GM10248 (cell line): Measurements from ENCODE around the gene DUS2.
A peak's percentile ranks its signal among the peaks of the same experiment; 100 is the strongest.
"Not testable (repeated sequence)": the region's sequence is repeated elsewhere in the genome, so short reads cannot be mapped to it uniquely, and the experiment has no call there.

Experiments used
- CTCF ChIA-PET: fragments of 300-600 bp; sonication (Branson Sonifier 250); formaldehyde crosslinking; extraction: SDS; loops from one replicate; lab custom pipeline; 2021; ENCODE audit warnings: antibody characterized with exemption; lab: Yijun Ruan, JAX
- POLR2A ChIA-PET: fragments of 350-650 bp; sonication (Branson Sonifier 250); formaldehyde crosslinking; extraction: SDS; loops from one replicate; lab custom pipeline; 2020; ENCODE audit warnings: antibody characterized with exemption; lab: Yijun Ruan, JAX
- DNase-seq: peaks from one replicate; pipeline ENCODE4 v3.0.0; 2012; ENCODE audit errors: extremely low spot score
- CTCF ChIP-seq: IDR thresholded peaks from 2 replicates; pipeline ENCODE4 v1.5.1; 2012; ENCODE audit warnings: mild to moderate bottlenecking, low read depth; ENCODE audit errors: extremely low read depth, missing control alignments, control extremely low read depth

Gene DUS2

GRCh38 chr16:68089067-68089466 lies 66.0 kb downstream of the DUS2 start:
- POLR2A ChIA-PET: interaction anchor here (0.6 kb wide), 1 partner anchor 1308 kb away, joined by 4 read pairs; no protein-coding TSS in a partner anchor
- DNase-seq: no peak
- TF ChIP-seq CTCF: no peak
- CTCF ChIA-PET: interaction anchor here (0.8 to 1.5 kb wide), 2 partner anchors 9 to 26 kb away, joined by 3 to 4 read pairs; no protein-coding TSS in a partner anchor

DNA sequence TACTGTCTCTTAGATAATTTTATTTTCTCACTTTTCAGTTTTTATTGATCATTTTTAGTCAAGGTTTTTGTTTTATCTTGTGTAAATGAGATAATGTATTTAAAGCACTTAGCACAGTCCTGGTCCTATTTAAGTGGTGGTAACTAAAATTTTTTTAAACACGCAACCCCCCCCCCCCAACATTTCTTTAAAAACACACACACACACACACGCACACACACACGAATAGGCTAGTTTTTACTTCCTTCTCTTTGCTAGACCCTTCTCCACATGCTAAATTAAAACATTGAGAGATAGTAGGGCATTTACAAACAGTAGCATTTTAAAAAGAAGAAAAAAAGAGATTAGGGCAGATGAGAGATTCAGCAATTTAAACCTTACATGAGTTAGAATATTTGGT lies 67.0 kb downstream of the DUS2 start:
- TF ChIP-seq CTCF: no peak
- ChIA-PET POLR2A (no interaction called here), CTCF (interaction anchor here (2.0 kb wide), 1 partner anchor 29 kb away, joined by 6 read pairs; no protein-coding TSS in a partner anchor)
- DNase-seq: no peak

DNA sequence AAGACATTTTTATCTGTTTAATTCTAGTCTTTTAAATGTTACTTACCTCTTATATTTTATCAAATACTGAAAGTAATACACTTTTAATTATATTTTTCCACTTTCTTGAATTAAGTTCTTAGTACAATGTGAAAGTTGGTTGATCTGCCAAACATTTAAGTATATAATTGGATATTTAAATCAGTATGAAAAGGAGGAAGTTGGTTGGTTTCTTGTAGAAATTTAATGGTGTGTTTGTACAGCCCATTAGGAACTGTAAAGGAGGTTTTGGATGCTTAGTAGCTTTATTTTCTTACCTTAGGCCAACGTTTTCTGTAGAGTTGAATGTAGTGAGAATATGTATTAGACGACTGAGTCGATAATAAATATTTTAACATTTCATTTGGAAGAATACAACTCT lies 67.4 kb downstream of the DUS2 start:
- no peak for DNase-seq
- POLR2A ChIA-PET: no interaction called here
- CTCF ChIA-PET: interaction anchor here (2.0 kb wide), 1 partner anchor 29 kb away, joined by 6 read pairs; no protein-coding TSS in a partner anchor

GRCh38 chr16:68091380-68092261 lies 68.5 kb downstream of the DUS2 start:
- ChIA-PET CTCF (interaction anchor here (1.2 to 2.1 kb wide), 5 partner anchors 9 to 237 kb away, joined by 4 to 9 read pairs (median 5); no protein-coding TSS in a partner anchor), POLR2A (no interaction called here)
- TF ChIP-seq CTCF: no peak
- no peak for DNase-seq

More for the DNA sequence above, 67.4 kb downstream of the DUS2 start:
- no peak for TF ChIP-seq CTCF

GRCh38 chr16:68092275-68092674 lies 69.2 kb downstream of the DUS2 start:
- ChIA-PET CTCF (interaction anchor here (1.2 to 5.6 kb wide), 10 partner anchors 8 to 237 kb away, joined by 4 to 24 read pairs (median 6); partner anchors contain the start of gene NFATC3), POLR2A (interaction anchor here (0.6 kb wide), 1 partner anchor 52 kb away, joined by 4 read pairs; no protein-coding TSS in a partner anchor)
- DNase-seq: not testable (repeated sequence)

- peak; percentile 42 for TF ChIP-seq CTCF
- DNase-seq: no peak
- ChIA-PET POLR2A (interaction anchor here (0.5 to 0.6 kb wide), 2 partner anchors 9 to 155 kb away, joined by 4 to 8 read pairs; no protein-coding TSS in a partner anchor), CTCF (interaction anchor here (0.6 to 5.6 kb wide), 20 partner anchors 9 to 235 kb away, joined by 3 to 24 read pairs (median 6); partner anchors contain the start of gene NFATC3)
These were observed 70.9 kb downstream of the DUS2 start for GRCh38 chr16:68093816-68094613.
